Small intestine (tissue), 7 donors: ENCODE results near the gene ARHGEF4. TPM values are rescaled to one million over a fixed set of nuclear protein-coding genes. Genes with fewer than 3 reads are reported as not detected.

Source experiments
- DNase-seq, 2 donors: peaks; one replicate each; pipeline versions ENCODE4 v3.0.0 to v3.0.0-alpha.2; 2013
- FAIRE-seq: peaks from 2 replicates; lab custom pipeline; 2012; peaks lifted over from hg19 to GRCh38; lab: Jason Lieb, UNC
- H3K27ac ChIP-seq, 3 donors: one replicate each; pipeline ENCODE4 v1.5.1; 2013; ENCODE audit warnings: low read length in 2 of 3, mild to moderate bottlenecking in 2 of 3, control low read depth in 1 of 3, inconsistent platforms in 1 of 3, low read depth in 1 of 3, moderate library complexity in 1 of 3
- H3K27me3 ChIP-seq, 3 donors: one replicate each; pipeline ENCODE4 v1.6.1; 2013; ENCODE audit warnings: low read length in 3 of 3, inconsistent platforms in 1 of 3; ENCODE audit not compliant: control insufficient read depth in 3 of 3, insufficient read depth in 3 of 3
- H3K36me3 ChIP-seq, 3 donors: one replicate each; pipeline ENCODE4 v1.6.1; 2013; ENCODE audit warnings: low read length in 3 of 3, inconsistent platforms in 1 of 3, low read depth in 1 of 3, mild to moderate bottlenecking in 1 of 3, moderate library complexity in 1 of 3; ENCODE audit not compliant: control insufficient read depth in 3 of 3, insufficient read depth in 2 of 3
- H3K4me1 ChIP-seq, 3 donors: one replicate each; pipeline ENCODE4 v1.6.1; 2013; ENCODE audit warnings: low read length in 2 of 3, inconsistent platforms in 1 of 3, low read depth in 1 of 3, mild to moderate bottlenecking in 1 of 3, moderate library complexity in 1 of 3; ENCODE audit not compliant: control insufficient read depth in 3 of 3, insufficient read depth in 2 of 3
- H3K4me3 ChIP-seq, 3 donors: one replicate each; pipeline ENCODE4 v1.5.1; 2013; ENCODE audit warnings: low read length in 3 of 3, control low read depth in 1 of 3, inconsistent platforms in 1 of 3, low read depth in 1 of 3, mild to moderate bottlenecking in 1 of 3, moderate library complexity in 1 of 3
- H3K9me3 ChIP-seq, 2 donors: one replicate each; pipeline ENCODE4 v1.6.1; 2013; ENCODE audit warnings: low read depth in 1 of 2, low read length in 1 of 2; ENCODE audit not compliant: control insufficient read depth in 2 of 2, insufficient read depth in 1 of 2
- WGBS, 3 donors: extraction: QIAGEN DNeasy Blood & Tissue Kit; methylation state at CpG; one replicate each; pipeline ENCODE4 v1.1.7; 2013; 5-methylcytosine and 5-hydroxymethylcytosine counted together
- polyA plus RNA-seq, 4 donors: library from polyadenylated mRNA; stranded (reverse) in 3 of 4; unstranded in 1 of 4; fragments of 200-250 nt in 3 of 4; fragments of 120-200 nt in 1 of 4; gene quantifications; one replicate each; pipeline versions ENCODE4 v1.2.1 to v1.2.3, GENCODE V29; 2013
- donor health status: healthy with polysubstance abuse.
- donor health status: control.
- donor health status: control.
- donor health status: Bipolar disorder and iron deficiency.
- donor health status: healthy.

Gene ARHGEF4
- polyA plus RNA-seq, 4 donors = 0.22 to 2.8 (median 0.83) TPM; not detected in 1

- H3K27ac ChIP-seq = no peak overlapping the region
- H3K36me3 ChIP-seq = no peaks in the 10 kb centered on the region
- DNase-seq = no peak
- no peaks in the 10 kb centered on the region for H3K4me1 ChIP-seq
- WGBS, 3 donors = 69 to 76% (median 73%) methylated on average over 5 of the region's 5 CpGs
- no peaks in the 10 kb centered on the region for H3K9me3 ChIP-seq
- no peak for FAIRE-seq
- no peak overlapping the region for H3K4me3 ChIP-seq
- H3K27me3 ChIP-seq = peaks cover 0 to 7% (median 2%) of the 10 kb centered on the region in 3 donors
Observed at GRCh38 chr2:130890941-130891669, 54.4 kb downstream of the ARHGEF4 start.

DNA sequence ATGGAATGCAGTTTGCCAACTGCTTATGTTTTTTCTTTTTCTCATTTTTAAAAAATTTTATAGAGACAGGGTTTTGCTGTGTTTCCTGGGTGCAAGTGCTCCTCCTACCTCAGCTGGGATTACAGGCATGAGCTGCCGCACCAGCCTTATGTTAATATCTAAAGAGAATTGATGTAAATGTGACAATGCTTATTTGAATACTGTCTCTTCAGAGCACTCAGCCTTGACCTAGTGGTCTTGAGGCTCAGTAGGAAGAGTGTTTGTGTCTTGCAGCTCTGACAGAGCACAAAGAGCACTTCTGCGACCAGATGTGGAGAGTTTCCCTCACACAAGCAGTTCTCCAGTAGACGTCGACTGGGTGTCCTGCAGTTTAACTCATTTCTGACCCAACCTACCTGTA is 55.3 kb downstream of the ARHGEF4 start:
- Histone ChIP-seq H3K36me3 (no peaks in the 10 kb centered on the region), H3K4me1 (no peaks in the 10 kb centered on the region), H3K4me3 (no peak overlapping the region), H3K27ac (no peak overlapping the region), H3K9me3 (no peaks in the 10 kb centered on the region), H3K27me3 (peaks cover 0 to 7% (median 2%) of the 10 kb centered on the region in 3 donors)
- DNase-seq = no peak
- no peak for FAIRE-seq
- 69 to 77% (median 72%) methylated on average over 4 of the region's 4 CpGs for WGBS, 3 donors

DNA sequence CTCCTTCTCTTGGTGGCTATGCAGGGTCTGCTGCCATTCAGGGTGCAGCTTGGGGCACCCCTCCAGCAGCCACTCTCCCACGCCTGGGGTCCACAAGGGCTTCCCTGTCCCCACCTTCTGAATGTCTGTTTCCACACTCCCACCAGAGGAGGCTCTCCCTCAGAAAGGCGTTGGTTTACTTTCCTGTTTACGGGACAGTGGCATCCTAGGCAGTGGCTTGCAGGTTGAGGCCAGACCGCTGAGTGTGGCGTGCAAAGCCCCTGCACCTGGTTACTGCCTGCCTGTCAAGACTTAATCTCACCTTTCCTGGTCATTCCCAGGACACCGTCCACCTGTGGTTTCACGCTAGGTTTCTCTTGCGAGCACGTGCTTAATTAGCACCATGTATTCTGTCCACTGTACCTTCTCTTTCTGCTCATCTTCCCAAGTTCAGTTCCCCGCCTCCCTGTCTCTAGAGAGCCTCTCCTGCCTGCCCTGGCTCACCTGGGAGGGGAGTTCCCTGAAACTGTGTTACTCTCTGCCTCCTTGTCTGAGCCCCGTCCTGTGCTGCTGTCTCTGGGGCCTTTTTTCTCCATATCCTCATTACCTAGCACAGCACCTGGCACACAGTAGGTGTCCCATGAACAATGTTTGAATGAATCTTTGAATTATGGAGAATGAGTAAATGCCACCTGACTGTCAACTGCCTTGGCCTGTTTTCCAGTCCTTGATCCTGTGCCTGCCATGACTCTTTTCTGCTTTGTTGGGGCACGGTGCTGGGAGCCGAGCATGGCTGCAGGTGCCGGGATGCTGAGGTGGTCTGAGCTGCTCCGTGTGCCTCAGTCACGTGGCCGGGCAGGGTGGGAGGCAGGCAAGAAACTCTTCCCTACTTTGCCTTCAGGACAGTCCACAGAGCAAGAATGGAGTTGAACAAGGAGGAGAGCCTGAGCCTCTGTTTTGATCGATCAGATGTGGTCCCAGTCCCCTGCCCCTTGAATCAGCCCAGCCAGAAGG is 56.4 kb downstream of the ARHGEF4 start:
- Histone ChIP-seq H3K4me1 (no peaks in the 10 kb centered on the region), H3K27me3 (peaks cover 0 to 7% (median 2%) of the 10 kb centered on the region in 3 donors), H3K36me3 (no peaks in the 10 kb centered on the region), H3K4me3 (no peak overlapping the region), H3K9me3 (no peaks in the 10 kb centered on the region), H3K27ac (no peak overlapping the region)
- FAIRE-seq (no peak), DNase-seq (no peak)
- 81 to 86% (median 85%) methylated on average over 18 of the region's 18 CpGs for WGBS, 3 donors

DNA sequence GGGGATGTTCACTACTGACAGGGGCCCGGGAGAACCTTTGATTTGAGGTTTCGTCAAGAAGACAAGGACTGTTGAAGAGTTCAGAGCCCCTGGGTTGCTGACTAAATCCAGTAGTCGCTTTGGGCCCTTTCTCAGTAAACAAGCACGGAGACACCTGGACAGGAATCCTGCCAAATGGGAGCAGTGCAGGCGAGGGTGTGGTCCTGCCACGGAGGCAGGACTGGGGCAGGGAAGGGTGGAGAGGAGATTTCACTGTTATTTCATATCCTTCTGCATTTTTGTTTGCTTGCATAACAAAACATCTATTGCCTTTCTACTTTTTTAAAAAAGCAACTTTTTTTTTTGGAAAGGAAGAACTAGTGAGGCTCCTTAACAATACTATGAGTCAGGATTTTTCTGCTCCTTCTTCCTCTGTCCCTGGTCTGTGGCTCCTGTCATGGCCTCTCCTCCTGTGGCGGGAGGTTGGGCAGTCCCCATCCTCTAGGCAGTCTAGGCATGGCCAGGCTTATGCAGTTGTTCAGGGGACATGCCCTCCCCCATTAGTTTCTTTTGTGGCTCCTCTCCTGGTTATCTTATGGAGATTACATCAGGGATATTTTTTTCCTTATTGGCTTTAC is 57.7 kb downstream of the ARHGEF4 start:
- no peak overlapping the region for H3K27ac ChIP-seq
- no peak for FAIRE-seq
- 42 to 64% (median 45%) methylated on average over 7 of the region's 7 CpGs for WGBS, 3 donors
- no peaks in the 10 kb centered on the region for H3K36me3 ChIP-seq
- DNase-seq = no peak
- H3K4me1 ChIP-seq = no peaks in the 10 kb centered on the region
- H3K27me3 ChIP-seq = peaks cover 0 to 7% (median 6%) of the 10 kb centered on the region in 3 donors
- H3K4me3 ChIP-seq = no peak overlapping the region
- H3K9me3 ChIP-seq = no peaks in the 10 kb centered on the region

- H3K9me3 ChIP-seq = no peaks in the 10 kb centered on the region
- H3K4me3 ChIP-seq = no peak overlapping the region
- 82 to 90% (median 82%) methylated on average over 7 of the region's 7 CpGs for WGBS, 3 donors
- H3K36me3 ChIP-seq = no peaks in the 10 kb centered on the region
- DNase-seq = no peak
- no peak for FAIRE-seq
- no peak overlapping the region for H3K27ac ChIP-seq
- H3K27me3 ChIP-seq = peaks cover 0 to 7% (median 6%) of the 10 kb centered on the region in 3 donors
- H3K4me1 ChIP-seq = no peaks in the 10 kb centered on the region
Observed at GRCh38 chr2:130896813-130897212, 60.1 kb downstream of the ARHGEF4 start.

GRCh38 chr2:130898553-130898952 is 61.8 kb downstream of the ARHGEF4 start:
- no peaks in the 10 kb centered on the region for H3K36me3 ChIP-seq
- no peak for FAIRE-seq
- DNase-seq = no peak
- no peaks in the 10 kb centered on the region for H3K4me1 ChIP-seq
- no peak overlapping the region for H3K27ac ChIP-seq
- no peaks in the 10 kb centered on the region for H3K9me3 ChIP-seq
- H3K4me3 ChIP-seq = no peak overlapping the region
- 65 to 72% (median 70%) methylated on average over 4 of the region's 4 CpGs for WGBS, 3 donors
- peaks cover 0 to 6% (median 0%) of the 10 kb centered on the region in 3 donors for H3K27me3 ChIP-seq

DNA sequence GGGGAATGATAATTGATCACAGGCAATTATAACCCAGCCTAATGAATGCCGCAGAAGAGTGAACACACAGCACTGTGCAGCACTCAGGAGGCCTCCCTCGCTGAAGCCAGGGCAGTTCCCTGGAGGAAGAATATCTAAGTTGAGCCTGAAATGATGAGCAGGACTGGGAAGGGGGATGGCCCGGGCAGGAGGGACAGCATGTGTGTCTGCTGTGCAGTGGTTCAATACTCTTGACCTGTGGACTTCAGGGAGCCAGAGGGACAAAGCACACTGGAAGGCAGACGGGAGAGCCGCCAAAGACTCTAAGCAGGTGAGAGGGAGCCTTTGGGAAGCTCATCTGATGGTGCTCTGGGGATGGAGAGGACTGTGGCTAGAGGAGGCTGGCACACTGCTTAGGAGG is 62.6 kb downstream of the ARHGEF4 start:
- FAIRE-seq = no peak
- no peak overlapping the region for H3K4me3 ChIP-seq
- H3K27me3 ChIP-seq = peaks cover 0 to 6% (median 0%) of the 10 kb centered on the region in 3 donors
- no peaks in the 10 kb centered on the region for H3K36me3 ChIP-seq
- WGBS, 3 donors = 59 to 75% (median 68%) methylated on average over 5 of the region's 5 CpGs
- no peaks in the 10 kb centered on the region for H3K4me1 ChIP-seq
- DNase-seq = no peak
- no peaks in the 10 kb centered on the region for H3K9me3 ChIP-seq
- H3K27ac ChIP-seq = no peak overlapping the region

DNA sequence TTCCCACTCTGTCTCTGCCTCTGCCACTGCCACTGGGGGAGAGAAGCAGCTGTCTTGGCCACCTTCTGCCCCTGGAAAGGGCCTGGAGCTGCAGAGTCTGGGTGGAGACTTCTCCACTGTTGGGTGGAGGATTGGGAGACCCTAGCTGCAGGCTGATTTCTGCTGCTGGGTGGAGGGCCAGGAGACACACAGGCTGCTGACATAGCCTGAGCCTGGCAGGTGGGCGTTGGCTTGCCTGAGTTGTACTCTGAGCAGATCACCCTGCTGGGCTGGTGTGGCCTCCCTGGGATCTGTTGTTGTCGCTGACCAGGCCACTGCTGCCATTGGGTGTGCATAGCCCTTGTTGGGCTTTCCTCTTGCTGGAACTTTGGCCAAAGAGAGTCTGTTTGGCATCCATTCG is 64.3 kb downstream of the ARHGEF4 start:
- Histone ChIP-seq H3K27ac (no peak overlapping the region), H3K4me3 (no peak overlapping the region), H3K27me3 (peaks cover 0 to 4% (median 0%) of the 10 kb centered on the region in 3 donors), H3K4me1 (no peaks in the 10 kb centered on the region), H3K9me3 (peaks cover 0 to 3% of the 10 kb centered on the region in 2 donors), H3K36me3 (no peaks in the 10 kb centered on the region)
- DNase-seq (no peak), FAIRE-seq (no peak)
- 62 to 70% (median 69%) methylated on average over 3 of the region's 3 CpGs for WGBS, 3 donors
